ENCODE results near the gene TNPO3. TPM values are rescaled to one million over a fixed set of nuclear protein-coding genes. Genes with fewer than 3 reads are reported as not detected.

The TNPO3 gene
- total RNA-seq (35.7 TPM), polyA plus RNA-seq (ENCODE audit: insufficient read depth, low read depth, low replicate concordance) (20.1 TPM)
- long read RNA-seq, donor 1, full-length matches to known transcripts = 3 of 11 reads
- long read RNA-seq, donor 1, partial matches to known transcripts = 8 of 11 reads
- long read RNA-seq, donor 1, other reads (novel, unspliced or antisense) = 0 of 11 reads
- long read RNA-seq, donor 2, full-length matches to known transcripts = 1 of 30 reads
- long read RNA-seq, donor 2, partial matches to known transcripts = 29 of 30 reads
- long read RNA-seq, donor 2, other reads (novel, unspliced or antisense) = 0 of 30 reads
- long read RNA-seq, donor 3, full-length matches to known transcripts = 4 of 18 reads
- long read RNA-seq, donor 3, partial matches to known transcripts = 14 of 18 reads
- long read RNA-seq, donor 3, other reads (novel, unspliced or antisense) = 0 of 18 reads
- long read RNA-seq, donor 4, full-length matches to known transcripts = 4 of 12 reads
- long read RNA-seq, donor 4, partial matches to known transcripts = 8 of 12 reads
- long read RNA-seq, donor 4, other reads (novel, unspliced or antisense) = 0 of 12 reads
- long read RNA-seq, donor 5, full-length matches to known transcripts = 1 of 1 reads
- long read RNA-seq, donor 5, partial matches to known transcripts = 0 of 1 reads
- long read RNA-seq, donor 5, other reads (novel, unspliced or antisense) = 0 of 1 reads
- long read RNA-seq, donor 6, full-length matches to known transcripts = 4 of 4 reads
- long read RNA-seq, donor 6, partial matches to known transcripts = 0 of 4 reads
- long read RNA-seq, donor 6, other reads (novel, unspliced or antisense) = 0 of 4 reads
- long read RNA-seq, donor 7, full-length matches to known transcripts = 14 of 37 reads
- long read RNA-seq, donor 7, partial matches to known transcripts = 8 of 37 reads
- long read RNA-seq, donor 7, other reads (novel, unspliced or antisense) = 15 of 37 reads
- long read RNA-seq, donor 8, full-length matches to known transcripts = 1 of 9 reads
- long read RNA-seq, donor 8, partial matches to known transcripts = 8 of 9 reads
- long read RNA-seq, donor 8, other reads (novel, unspliced or antisense) = 0 of 9 reads
- long read RNA-seq, donor 9, full-length matches to known transcripts = 2 of 2 reads
- long read RNA-seq, donor 9, partial matches to known transcripts = 0 of 2 reads
- long read RNA-seq, donor 9, other reads (novel, unspliced or antisense) = 0 of 2 reads
- long read RNA-seq, donor 10, full-length matches to known transcripts = 3 of 20 reads
- long read RNA-seq, donor 10, partial matches to known transcripts = 17 of 20 reads
- long read RNA-seq, donor 10, other reads (novel, unspliced or antisense) = 0 of 20 reads

- H3K4me3 ChIP-seq (ENCODE audit: low read length in 3 of 3) = peak within 1 kb of the TSS; percentile 84 to 98 (median 98)
- peak within 1 kb of the TSS; percentile 99 for H3K27ac ChIP-seq (ENCODE audit: low read depth in 2 of 2, low read length in 2 of 2)
- H3K9ac ChIP-seq (ENCODE audit: low read length in 3 of 3) = peak within 1 kb of the TSS; percentile 71 to 99 (median 85)
- intact Hi-C loops (cut with DNase I) = no loop called here
- DNase-seq (peak; percentile 94 to 97 (median 97)), FAIRE-seq (no peak)
- TF ChIP-seq, protein P1, sequence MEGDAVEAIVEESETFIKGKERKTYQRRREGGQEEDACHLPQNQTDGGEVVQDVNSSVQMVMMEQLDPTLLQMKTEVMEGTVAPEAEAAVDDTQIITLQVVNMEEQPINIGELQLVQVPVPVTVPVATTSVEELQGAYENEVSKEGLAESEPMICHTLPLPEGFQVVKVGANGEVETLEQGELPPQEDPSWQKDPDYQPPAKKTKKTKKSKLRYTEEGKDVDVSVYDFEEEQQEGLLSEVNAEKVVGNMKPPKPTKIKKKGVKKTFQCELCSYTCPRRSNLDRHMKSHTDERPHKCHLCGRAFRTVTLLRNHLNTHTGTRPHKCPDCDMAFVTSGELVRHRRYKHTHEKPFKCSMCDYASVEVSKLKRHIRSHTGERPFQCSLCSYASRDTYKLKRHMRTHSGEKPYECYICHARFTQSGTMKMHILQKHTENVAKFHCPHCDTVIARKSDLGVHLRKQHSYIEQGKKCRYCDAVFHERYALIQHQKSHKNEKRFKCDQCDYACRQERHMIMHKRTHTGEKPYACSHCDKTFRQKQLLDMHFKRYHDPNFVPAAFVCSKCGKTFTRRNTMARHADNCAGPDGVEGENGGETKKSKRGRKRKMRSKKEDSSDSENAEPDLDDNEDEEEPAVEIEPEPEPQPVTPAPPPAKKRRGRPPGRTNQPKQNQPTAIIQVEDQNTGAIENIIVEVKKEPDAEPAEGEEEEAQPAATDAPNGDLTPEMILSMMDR (IDR thresholded peaks at IDR 0.05; ENCODE audit: borderline replicate concordance, extremely low read depth, insufficient read depth) = no peak
- H3K9me3 ChIP-seq (ENCODE audit: control insufficient read depth in 2 of 3, insufficient read depth in 1 of 3, low read length in 3 of 3) = no peaks in the 10 kb centered on the region
- H3K4me1 ChIP-seq (ENCODE audit: control insufficient read depth in 2 of 3, insufficient read depth in 2 of 3, low read depth in 1 of 3, low read length in 3 of 3) = peaks cover 0 to 7% (median 5%) of the 10 kb centered on the region in 3 donors
- no peaks in the 10 kb centered on the region for H3K36me3 ChIP-seq (ENCODE audit: control insufficient read depth in 2 of 3, insufficient read depth in 3 of 3, low read length in 3 of 3)
- no peaks in the 10 kb centered on the region for H3K27me3 ChIP-seq (ENCODE audit: control insufficient read depth, insufficient read depth, low read length)
These were observed at the start of gene TNPO3 for GRCh38 chr7:129054438-129055293. Gene TNPO3, minus strand, starts transcription at chr7:129055111. Its CDS starts 341 bp downstream, at chr7:129054770.

DNA sequence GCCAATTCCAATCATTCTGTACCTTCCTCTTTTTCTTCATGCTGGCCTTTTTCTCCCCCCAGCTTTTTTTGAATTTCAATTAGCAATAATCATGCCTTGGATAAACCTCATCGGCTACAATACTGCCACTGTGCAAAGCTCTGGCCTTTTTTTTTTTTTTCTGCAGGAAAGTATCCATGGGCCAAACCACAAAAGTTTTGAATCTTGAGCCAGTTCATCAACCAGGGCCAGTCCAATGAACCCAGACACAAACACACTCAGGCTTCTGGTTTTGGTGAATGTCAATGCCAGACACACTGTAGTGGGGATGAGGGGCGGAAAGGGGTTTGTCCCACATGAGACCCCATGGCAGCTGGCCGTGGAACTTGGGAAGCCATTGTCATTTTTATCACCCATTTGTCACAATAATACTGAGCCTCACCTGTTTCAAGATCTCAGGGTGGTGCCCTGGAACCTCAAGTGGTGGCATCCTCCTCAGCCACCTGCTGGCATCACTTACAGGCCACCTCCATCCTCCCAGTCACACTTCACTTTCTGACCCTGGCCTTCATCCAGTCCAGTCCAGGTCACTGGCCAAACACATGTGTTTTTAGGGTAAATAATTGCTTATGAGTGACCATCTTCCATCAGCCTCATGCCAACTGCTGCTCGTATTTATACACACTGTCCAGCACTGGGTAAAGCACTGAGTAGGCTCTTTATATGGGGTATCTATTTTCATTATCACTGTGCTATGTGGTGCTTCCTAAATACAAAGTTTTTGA lies 48.8 kb upstream of the TNPO3 start:
- intact Hi-C loops (cut with DNase I) = no loop called here
- TF ChIP-seq, protein P1 (IDR thresholded peaks at IDR 0.05; ENCODE audit: borderline replicate concordance, extremely low read depth, insufficient read depth) = no peak
- H3K27me3 ChIP-seq (ENCODE audit: control insufficient read depth, insufficient read depth, low read length) = no peaks in the 10 kb centered on the region
- peak overlapping the region; percentile 80 to 92 for H3K27ac ChIP-seq (ENCODE audit: low read depth in 2 of 2, low read length in 2 of 2)
- no peak overlapping the region for H3K9ac ChIP-seq (ENCODE audit: low read length in 3 of 3)
- DNase-seq (no peak), FAIRE-seq (no peak)
- H3K36me3 ChIP-seq (ENCODE audit: control insufficient read depth in 2 of 3, insufficient read depth in 3 of 3, low read length in 3 of 3) = no peaks in the 10 kb centered on the region
- H3K9me3 ChIP-seq (ENCODE audit: control insufficient read depth in 2 of 3, insufficient read depth in 1 of 3, low read length in 3 of 3) = no peaks in the 10 kb centered on the region
- H3K4me1 ChIP-seq (ENCODE audit: control insufficient read depth in 2 of 3, insufficient read depth in 2 of 3, low read depth in 1 of 3, low read length in 3 of 3) = peaks cover 11 to 41% (median 34%) of the 10 kb centered on the region in 3 donors
- H3K4me3 ChIP-seq (ENCODE audit: low read length in 3 of 3) = no peak overlapping the region
